HG02588 (cell line): ENCODE data around the gene SLC22A16.
"Not testable (repeated sequence)": the region's sequence is repeated elsewhere in the genome, so short reads cannot be mapped to it uniquely, and the experiment has no call there.

Source experiments
- ATAC-seq: cut with Tn5 transposase; IDR thresholded peaks from one replicate; pipeline ENCODE4 v1.9.1; 2021; ENCODE audit warnings: mild to moderate bottlenecking, moderate library complexity; ENCODE audit not compliant: unreplicated experiment

The SLC22A16 gene, protein sequence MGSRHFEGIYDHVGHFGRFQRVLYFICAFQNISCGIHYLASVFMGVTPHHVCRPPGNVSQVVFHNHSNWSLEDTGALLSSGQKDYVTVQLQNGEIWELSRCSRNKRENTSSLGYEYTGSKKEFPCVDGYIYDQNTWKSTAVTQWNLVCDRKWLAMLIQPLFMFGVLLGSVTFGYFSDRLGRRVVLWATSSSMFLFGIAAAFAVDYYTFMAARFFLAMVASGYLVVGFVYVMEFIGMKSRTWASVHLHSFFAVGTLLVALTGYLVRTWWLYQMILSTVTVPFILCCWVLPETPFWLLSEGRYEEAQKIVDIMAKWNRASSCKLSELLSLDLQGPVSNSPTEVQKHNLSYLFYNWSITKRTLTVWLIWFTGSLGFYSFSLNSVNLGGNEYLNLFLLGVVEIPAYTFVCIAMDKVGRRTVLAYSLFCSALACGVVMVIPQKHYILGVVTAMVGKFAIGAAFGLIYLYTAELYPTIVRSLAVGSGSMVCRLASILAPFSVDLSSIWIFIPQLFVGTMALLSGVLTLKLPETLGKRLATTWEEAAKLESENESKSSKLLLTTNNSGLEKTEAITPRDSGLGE

DNA sequence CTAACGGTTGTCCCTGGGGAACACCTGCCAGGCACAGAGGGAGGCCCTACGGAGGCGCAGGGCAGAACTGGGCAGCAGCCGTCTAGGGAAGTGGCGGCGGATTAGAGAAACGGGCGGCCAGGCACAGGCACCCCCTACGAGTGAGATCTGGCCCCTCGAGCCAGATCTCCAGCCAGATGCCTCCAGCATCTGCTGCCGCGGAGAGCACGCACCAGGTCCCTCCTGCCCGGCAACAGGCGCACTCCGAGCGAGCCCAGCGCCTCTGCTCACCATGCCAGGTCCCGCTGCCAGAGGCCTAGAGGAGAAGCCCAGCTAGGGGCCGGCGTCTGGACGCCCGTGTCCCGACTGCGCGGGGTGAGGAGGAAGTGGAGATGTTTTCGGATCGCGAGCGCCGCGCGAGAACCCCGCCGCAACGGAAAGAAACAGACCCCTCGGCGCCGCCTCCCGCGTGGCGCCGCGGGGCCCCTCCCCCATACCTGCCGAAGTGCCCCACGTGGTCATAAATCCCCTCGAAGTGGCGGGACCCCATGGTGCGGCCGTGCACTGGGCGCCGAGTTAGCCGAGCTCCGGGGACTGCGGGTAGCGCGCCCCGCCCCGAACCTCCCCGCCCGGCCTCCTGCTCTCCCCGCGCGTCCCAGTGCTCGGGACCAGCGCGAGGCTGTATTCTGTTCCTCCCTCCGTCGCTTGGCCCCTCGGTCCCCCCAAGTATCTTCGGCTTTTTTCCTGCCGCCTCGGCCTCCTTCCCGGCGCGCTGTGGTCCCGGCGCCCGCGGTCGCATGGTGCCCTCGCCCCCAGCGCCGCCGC is at the start of gene SLC22A16:
TSS of gene SLC22A16 (minus strand) at position 568 of the 804 bp plus-strand sequence. CDS start at position 529, 39 bp downstream.
- no peak for ATAC-seq

DNA sequence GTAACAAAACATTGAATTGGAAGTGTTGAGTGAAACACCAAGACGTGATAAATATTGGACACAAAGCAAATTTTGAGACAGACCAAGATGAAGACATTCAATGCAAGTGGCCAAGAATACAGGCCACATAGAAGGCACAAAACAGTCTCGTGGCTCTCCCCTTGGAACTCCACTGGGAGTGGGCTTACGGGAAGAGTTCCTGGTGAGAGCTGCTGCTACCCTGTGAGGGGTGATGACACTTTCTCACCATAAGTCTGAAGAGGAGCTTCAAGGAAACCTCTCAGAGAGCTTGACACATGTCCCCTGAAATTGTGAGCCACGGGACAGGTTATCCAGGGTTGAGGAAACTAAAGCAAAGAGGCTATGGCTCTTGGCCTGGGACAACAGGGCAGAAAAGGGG is 48.6 kb upstream of the SLC22A16 start:
- ATAC-seq: no peak

DNA sequence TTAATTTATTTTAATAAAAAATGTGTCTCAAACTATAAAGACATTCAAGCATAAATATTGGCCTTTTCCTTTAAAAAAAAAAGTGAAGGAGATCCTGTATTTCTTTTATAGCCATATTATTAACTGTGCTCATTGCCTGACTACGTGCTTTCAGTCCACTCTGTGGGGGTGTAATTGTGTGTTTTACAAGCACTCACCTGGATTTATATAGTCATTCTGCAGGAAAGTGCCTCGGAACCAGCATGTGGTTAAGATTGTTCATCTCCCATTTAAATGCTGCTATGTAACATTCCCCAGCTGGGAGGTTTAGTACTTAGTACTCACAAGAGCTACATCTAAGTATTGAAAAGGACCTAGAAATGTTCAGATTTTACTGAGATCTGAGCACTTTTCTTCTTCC is 47.9 kb upstream of the SLC22A16 start:
- ATAC-seq: no peak

DNA sequence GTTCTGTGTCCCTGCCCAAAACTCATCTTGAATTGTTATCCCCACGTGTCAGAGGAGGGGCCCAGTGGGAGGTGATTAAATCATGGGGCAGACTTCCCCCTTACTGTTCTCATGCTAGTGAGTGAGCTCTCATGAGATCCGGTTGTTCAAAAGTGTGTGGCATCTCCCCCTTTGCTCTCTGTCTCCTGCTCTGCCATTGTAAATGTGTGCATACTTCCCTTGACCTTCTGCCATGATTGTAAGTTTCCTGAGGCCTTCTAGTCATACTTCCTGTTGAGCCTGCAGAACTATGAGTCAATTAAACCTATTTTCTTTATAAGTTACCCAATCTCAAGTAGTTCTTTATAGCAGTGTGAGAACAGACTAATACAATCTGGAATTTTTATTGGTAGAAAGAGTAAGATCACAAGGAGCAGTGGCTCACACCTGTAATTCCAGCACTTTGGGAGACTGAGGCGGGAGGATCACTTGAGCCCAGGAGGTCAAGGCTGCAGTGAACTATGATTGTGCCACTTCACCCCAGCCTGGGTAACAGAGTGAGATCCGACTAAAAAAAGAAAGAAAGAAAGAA is 47.1 kb upstream of the SLC22A16 start:
- ATAC-seq: no peak

DNA sequence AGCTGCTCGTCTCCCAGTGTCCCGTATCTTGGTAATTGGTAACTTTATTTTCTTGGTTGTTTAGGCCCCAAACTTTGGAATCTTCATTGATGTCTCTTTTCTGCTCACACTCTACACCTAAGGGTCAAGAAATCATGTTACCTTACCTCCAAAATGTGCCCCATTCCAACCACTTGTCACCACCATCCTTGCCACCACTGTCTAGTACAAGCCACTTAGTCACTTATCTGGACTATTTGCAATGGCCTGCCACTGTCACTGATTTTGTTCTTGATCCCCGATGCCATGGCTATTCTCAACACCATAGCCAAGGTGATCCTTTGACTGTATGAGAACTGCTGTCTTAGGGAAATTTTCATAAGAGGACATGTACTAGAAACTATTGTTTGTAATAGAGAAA is 46.0 kb upstream of the SLC22A16 start:
- ATAC-seq: no peak

DNA sequence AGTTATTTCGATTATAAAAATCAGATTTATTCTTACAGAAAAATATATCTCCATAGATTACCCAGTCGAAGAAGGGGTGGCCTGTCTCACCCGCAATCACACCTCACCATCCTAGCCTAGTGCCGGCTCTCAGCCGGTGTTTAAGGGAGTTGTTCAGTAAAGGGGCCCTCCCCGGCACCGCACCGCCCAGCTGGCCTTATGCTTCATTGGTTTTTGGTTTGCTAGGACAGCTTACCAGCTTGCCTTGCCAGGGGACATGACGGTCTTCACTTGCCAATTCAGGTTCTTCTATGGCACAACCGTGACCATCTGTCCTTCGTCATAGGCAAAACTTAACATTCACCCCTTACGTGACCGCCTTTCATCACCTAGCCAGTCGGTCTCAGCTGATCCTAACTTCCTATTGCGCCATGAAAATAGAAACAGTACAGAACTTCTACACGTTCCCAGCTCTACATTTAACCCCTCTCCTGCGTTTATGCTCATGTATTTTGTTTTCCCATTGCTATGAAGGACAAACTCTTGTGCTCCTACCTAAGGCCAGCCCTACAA is 44.7 kb upstream of the SLC22A16 start:
- ATAC-seq: no peak

DNA sequence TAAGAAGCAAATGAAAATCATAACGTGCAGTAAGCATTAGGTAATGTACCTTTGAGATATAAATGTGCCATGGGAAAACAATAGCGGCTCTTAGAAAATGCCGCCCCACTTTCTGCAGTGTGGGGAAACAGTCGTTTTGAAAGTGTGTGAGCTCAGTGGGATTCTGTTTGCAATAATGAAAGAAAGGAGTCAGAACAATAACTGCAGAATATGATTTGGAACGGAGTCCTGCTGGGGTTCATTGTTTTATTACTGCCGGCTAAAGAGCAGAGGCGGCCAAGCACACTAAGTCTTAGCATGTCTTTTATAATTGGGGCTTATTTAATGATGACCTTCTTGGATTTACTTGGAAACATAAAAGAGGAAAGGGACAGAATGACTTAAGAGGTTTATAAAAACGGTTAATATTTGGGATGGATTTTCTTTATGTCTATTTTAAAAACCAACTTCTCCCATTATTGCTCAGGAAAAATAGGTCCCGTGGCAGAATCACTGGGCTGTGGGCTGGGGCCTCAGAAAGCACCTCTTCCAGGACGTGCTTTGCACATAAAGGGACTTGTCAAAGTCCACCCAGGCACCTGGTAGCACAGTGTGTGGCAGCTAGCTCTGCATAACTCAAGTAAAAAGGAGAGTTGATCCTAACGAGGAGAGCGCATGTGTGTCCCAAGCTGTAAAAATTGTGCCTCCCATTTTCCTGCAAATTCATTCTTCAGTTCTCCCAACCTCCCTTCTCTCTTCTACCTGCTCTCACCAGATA is 44.0 kb upstream of the SLC22A16 start:
- no peak for ATAC-seq

DNA sequence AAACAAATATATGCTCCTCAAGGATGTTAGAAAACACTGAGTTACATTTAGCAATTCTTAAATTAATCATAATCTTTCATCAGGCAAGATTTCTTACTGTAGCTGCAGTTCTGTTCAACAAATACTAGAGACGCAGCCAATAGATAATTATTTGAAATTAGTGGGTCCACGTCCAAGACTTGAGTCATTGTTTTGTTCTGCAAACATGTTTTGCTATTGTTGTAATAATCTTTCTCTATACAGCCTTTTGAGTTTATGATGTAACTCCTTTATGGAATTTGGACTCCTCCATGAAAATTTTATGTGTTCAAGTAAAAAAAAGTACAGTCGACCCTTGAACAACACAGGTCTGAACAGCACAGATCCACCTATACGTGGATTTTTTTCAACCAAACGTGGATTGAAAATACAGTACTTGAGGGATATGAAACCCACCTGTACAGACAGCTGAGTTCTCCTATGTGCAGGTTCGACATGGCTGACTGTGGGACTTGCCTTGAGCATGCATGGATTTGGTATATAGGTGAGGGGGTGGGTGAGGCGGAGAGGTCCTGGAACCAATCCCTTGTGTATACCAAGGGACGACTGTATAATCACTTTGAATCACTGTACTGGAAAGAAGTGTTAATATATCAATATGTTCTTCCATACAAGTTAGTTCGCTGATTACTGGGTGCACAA is 41.3 kb upstream of the SLC22A16 start:
- ATAC-seq: no peak

DNA sequence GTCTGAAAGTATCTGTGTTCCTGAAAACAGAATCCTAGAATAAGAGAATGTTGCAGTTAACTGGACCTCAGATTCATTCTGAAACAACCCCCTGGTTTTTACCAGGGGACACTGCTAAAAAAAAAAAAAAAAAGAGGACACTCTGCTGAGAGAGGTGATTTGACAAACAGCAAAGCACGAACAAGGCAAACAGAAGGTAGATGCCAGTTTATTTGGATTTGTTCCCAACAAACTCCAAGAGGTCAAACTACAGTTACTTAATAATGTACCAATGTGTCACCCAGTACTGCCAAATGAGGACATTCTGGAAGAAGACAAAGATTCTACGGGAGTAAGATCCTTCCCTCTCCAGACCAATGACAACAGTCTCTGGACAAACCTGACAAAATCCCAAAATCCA is 40.6 kb upstream of the SLC22A16 start:
- no peak for ATAC-seq

DNA sequence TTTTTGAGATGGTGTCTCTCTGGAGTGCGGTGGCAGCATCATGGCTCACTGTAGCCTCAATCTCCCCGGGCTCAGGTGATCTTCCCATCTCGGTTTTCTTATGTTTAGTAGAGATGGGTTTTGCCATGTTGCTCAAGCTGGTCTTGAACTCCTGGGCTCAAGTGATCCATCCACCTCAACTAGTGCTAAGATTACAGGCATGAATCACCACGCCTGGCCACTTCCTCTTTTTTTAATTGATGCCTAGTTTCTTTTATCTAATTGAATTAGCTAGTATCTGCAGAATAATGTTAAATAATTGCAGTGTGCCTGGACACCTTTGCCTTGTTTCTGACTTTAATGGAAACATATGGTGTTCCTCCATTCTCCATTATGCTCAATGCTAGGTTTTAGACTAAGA is 38.4 kb upstream of the SLC22A16 start:
- no peak for ATAC-seq

DNA sequence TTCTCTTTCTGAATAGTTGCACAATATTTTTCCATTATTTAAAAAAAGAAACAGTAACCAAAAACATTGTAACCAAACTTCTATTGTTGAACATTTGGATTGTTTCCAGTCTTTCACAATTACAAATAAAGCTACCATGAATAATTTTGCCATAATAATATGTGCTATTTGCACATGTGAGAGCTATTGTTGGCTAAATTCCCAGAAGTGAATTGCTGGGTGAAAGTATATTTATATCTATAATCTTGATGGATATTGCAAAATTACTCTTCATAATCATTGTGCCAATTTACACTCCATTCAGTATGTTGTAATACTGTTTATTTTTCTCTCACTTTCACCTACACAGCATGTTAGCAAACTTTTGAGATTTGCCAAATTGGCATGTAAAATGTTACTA is 36.6 kb upstream of the SLC22A16 start:
- ATAC-seq: no peak

DNA sequence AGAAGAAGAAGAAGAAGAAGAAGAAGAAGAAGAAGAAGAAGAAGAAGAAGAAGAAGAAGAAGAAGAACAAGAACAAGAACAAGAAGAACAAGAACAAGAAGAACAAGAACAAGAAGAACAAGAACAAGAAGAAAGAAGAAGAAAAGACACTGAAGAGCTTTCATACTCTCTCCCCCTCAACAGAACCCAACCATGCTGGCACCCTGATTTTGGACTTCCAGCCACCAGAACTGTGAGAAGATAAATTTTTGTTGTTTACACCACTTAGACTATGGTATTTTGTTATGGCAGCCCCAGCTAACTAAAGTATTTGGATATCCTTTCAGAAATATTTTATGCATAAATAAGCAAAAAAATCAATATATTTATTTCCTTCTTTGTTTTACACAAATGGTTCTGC is 36.1 kb upstream of the SLC22A16 start:
- not testable (repeated sequence) for ATAC-seq

DNA sequence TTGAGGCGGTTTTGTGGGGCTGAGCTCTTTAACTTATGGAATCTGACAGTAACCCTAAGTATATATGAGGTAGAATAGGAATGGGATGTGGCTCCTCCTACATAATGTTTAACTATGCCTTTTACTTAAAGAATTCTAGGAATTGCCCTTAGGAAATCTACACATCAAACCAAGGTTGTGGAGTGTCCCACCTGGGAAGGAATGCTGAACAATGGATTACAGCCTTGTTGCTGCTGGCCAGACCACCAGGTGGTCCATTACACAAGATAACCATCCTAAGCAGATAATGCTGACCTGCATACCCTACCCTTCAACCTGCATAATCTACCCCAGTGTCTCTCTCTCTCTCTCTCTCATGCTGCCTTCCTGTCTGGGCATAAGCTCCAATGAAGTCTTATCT is 35.0 kb upstream of the SLC22A16 start:
- no peak for ATAC-seq

DNA sequence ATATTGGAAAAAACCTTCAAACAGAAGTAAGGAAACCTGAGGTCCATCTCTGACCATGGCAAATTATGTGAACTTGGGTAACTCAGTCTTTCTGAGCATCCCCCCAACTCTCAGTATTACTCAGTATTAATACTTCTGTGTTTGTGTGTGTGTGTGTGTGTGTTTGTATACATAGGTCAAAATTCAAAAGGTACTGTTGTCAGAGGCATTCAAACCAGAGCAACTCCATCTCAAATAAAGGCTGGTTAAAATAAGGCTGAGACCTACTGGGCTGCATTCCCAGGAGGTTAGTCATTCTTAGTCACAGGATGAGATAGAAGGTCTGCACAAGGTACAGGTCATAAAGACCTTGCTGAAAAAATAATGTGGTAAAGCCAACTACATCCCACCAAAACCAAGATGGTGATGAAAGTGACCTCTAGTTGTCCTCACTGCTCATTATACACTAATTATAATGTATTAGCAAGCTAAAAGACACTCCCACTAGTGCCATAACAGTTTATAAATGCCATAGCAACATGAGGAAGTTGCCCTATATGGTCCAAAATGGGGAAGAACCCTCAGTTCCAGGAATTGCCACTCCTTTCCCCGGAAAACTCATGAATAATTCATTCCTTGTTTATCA is 33.3 kb upstream of the SLC22A16 start:
- ATAC-seq: no peak

DNA sequence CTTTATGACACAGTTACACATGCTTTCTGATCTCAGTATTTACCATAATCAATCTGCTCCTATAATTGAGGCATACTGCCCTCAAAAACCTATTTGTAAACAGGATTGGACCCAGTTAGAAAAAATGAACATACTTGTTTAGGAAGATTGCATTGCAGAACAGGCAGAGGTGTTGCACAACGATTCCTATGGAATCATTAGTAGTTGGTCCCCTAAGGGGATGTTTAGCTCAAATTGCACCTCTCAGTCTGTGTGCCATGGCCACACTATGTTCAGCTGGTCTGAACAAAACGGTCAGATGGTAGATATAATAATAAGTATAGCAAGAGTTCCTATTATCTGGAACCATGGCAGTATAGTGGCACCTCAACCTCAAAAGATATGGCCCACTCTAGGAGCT is 28.5 kb upstream of the SLC22A16 start:
- ATAC-seq: not testable (repeated sequence)

DNA sequence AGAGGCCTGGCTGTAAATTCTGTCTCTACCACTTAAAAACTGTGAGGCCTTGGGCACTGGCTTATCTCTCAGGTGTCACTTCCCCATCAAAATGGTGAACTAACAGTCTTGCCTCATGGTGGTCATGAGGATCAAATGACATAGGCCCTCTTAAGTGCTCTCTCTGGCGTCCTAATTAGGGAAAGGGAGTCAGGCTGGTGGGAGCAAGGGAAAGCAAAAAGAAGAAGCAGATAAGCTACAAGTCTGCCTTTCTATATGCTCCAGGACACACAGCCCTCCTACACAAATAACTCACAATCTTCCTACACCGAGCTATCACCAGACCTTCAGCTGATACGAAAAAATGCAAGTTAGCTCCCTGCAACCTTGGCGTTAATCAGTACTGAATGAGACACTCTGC is 19.5 kb upstream of the SLC22A16 start:
- ATAC-seq: no peak

DNA sequence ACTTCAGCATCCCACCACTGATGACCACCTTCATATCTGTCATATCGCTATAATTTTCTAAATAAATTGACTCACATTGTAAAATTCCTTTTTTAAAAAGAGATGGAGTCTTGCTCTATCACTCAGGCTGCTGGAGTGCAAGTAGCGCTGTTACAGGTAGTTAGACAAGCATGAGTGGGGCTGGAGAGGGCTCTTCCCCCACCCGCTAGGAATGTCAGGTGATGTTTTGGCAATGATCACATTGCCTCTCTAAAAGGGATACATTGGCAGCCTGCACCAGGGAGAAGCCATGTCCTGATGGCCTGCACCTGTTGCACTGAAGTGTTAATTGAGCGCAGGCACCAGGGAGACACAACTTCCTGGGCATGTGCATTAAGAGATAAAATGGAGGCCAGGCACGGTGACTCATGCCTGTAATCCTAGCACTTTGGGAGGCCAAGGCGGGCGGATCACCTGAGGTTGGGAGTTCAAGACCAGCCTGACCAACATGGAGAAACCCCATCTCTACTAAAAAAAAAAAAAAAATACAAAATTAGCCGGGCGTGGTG is 16.9 kb upstream of the SLC22A16 start:
- no peak for ATAC-seq

DNA sequence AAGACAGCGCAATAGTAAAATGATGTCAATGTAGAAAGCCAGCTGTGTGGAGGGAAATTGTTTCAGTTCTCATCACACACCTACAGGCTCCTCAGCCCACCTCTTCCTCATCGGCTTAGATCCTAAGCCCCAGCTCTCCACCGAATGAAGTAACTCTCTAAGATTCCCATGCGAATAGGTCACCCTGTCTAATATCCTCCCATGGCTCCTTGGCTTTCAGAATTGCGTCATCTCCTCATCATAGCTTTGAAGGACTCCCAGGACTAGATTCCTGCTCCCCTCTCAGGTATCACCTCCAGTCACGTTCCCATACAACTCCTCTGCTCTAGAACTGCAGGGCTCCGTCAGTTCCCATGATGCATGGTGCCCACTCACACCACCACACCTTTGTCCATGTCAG is 16.2 kb upstream of the SLC22A16 start:
- ATAC-seq: no peak

DNA sequence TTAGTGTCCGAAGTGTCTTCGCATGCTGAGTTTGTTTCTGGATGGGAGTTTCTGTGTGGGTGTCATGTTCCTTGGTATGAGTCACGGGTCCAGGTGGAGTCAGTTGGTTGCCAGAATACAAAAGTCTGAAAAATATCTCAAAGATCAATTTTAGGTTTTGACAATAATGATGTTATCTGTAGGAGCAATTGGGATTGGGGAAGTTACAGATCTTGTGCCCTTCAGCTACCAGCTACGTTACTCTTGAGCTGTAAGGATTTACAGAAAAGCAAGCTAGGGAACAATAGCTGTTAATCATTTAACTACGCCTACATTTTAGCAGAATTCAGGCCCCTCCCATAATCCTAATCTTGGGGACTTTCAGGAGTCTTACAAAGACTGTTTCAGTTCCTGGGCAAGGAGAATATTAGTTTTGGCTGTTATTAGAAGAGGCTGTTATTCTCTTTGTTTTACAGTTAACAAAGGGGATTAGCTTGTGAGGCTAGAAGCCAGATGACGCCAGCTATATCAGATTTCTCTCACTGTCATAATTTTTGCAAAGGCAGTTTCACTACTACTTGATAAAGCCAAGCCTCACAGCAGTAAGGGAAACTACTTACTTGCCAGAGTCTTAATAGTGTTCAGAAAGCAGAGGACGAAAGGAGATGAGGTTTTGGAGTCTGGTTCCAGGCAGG is 15.4 kb upstream of the SLC22A16 start:
- ATAC-seq: no peak
